GM19468 (cell line): ENCODE results near the gene PTTG1IP.

Source experiments
- ATAC-seq: cut with Tn5 transposase; IDR thresholded peaks from one replicate; pipeline ENCODE4 v1.9.1; 2021; ENCODE audit warnings: mild to moderate bottlenecking, moderate library complexity, moderate number of reproducible peaks; ENCODE audit not compliant: unreplicated experiment; ENCODE audit errors: extremely low read depth

Gene PTTG1IP

GRCh38 chr21:44814498-44815023 lies 58.9 kb downstream of the PTTG1IP start:
- ATAC-seq, result no peak

DNA sequence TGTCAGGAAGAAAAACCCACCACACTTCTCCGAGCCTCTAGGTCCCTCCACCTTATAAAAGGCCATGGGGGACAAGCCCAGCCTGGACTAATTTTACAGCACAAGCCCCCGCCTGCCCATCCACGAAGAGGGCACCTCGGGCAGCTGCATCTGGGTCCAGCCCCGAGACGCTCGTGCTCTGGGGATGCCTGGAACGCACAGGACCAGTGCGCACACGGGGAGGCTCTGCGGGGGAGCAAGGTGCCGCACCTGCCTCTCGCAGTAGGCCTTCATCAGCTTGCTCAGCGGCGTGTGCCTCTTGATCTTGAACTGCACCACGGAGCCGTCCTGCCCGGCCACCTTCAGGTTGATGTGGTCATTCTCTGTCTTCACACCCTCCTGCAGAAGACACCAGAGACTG lies 59.8 kb downstream of the PTTG1IP start:
- no peak for ATAC-seq

- no peak for ATAC-seq
Measured at GRCh38 chr21:44813149-44813548, 60.3 kb downstream of the PTTG1IP start.

DNA sequence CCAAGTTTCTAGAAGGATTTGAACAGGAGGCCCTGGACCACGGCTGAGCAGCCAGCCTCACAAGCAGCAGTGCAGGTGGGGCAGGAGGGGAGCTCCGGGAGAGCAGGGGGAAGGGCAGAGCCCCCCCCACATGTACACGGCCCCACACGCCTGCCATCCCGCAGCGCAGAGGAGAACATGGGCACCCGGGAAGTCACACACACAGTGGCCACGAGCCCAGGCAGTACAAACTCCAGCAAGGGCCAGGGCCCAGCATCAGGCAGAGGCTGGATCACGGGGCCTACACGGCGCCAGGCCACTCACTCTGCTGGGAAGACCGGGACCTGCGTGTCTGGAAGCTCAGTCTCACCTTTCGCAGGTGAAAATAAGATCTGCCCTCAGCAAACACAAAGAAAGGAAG lies 60.9 kb downstream of the PTTG1IP start:
- ATAC-seq, result no peak

- no peak for ATAC-seq
Measured at GRCh38 chr21:44810779-44811178, 62.7 kb downstream of the PTTG1IP start.

DNA sequence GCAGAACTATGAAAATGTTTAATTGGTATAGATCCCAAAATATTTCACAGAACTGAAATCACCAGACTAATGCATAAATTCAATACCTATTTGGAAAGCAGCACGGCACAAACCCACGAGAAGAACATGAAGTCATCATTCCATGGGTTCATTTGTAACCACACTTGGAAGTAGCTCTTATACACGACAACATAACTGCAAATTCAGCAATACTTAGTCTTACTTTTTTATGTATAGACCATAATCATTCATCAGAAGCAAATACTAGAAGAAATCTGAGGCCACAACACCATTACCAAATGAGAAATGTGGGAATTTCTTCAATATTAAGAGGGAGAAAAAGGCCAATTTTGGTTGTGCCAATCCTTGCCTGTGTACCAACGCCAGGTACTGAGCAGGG lies 67.6 kb downstream of the PTTG1IP start:
- ATAC-seq, result no peak

GRCh38 chr21:44805226-44805625 lies 68.3 kb downstream of the PTTG1IP start:
- no peak for ATAC-seq

GRCh38 chr21:44804762-44805161 lies 68.7 kb downstream of the PTTG1IP start:
- no peak for ATAC-seq

GRCh38 chr21:44803651-44804050 lies 69.8 kb downstream of the PTTG1IP start:
- no peak for ATAC-seq

GRCh38 chr21:44802396-44803153 lies 70.9 kb downstream of the PTTG1IP start:
- no peak for ATAC-seq

GRCh38 chr21:44801468-44802395 lies 71.8 kb downstream of the PTTG1IP start, which contains the start of gene UBE2G2:
UBE2G2 (minus strand) TSS chr21:44801820; CDS start chr21:44801748, 72 bp downstream.
- peak; percentile 68 for ATAC-seq

DNA sequence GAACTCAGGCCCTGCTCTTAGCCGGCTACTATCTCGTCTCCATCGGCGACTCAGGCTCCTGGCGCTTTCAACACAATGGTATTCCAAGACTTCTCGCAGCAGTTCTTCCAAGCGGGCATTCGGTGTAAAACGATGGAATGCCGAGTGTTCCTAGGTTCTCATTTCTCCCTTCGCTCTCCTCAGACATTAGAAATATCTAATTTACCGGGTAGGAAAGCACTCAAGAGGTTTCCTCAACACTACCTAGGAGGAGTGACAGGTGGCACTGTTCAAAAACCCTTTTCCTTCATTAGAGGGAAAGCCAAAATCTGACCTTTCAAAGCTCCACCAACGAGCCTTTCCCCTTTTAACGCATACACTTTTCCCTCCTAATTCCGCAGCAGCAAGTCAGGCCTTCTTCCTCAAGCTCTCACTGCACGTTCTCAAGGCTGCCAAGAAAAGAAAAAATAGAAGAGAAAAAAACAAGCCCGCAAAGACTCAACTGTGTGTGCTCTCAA lies 72.5 kb downstream of the PTTG1IP start:
- ATAC-seq, result no peak

DNA sequence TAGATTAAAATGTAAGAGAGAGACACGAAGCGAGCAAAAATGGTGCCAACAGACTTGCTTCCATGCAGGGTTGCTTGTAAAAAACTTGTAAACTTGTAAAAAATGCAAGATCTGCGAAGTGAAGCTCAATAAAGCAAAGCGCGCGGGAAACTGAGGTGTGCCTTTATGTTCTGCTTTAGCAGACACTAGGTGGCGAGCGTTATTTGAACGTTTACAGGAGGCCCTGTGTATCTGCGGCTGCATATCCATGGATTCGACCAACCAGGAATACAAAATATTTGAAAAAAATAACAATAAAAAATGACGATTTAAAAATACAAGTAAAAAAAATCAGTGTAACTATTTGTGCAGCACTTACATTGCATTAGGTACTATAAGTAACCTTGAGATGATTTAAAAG lies 73.4 kb downstream of the PTTG1IP start:
- no peak for ATAC-seq

DNA sequence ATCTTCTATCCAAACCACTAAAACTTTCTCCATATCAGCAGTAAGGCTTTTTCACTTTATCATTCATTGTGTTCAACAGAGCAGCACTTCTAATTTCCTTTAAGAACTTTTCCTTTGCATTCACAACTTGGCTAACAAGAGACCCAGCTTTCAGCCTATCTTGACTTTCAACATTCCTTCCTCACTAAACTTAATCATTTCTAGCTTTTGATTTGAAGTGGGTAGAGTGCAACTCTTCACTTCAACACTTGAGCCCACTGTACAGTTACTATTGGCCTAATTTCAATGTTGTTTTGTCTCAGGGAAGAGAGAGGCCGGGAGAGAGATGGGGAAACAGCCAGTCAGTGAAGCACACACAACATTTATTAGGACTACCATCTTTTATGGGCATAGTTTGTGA lies 73.8 kb downstream of the PTTG1IP start:
- no peak for ATAC-seq
